Mesodermal cell (in vitro differentiated cells): ENCODE data around the gene CALML3.

Experiments used
- H3K27ac ChIP-seq: 2 replicates; pipeline ENCODE4 v1.7.0; 2013; ENCODE audit warnings: mild to moderate bottlenecking, low read depth, low read length, moderate library complexity; ENCODE audit not compliant: severe bottlenecking
- H3K36me3 ChIP-seq: 2 replicates; pipeline ENCODE4 v1.7.1; 2013; ENCODE audit warnings: mild to moderate bottlenecking, low read length, moderate library complexity; ENCODE audit not compliant: control insufficient read depth, insufficient read depth
- H3K4me1 ChIP-seq: one replicate; pipeline ENCODE4 v1.7.1; 2013; ENCODE audit warnings: mild to moderate bottlenecking, low read length; ENCODE audit not compliant: insufficient read depth, control insufficient read depth, poor library complexity, severe bottlenecking
- H3K4me3 ChIP-seq: 2 replicates; pipeline ENCODE4 v1.7.0; 2013; ENCODE audit warnings: low read length, control low read depth, mild to moderate bottlenecking; ENCODE audit not compliant: insufficient read depth, poor library complexity, severe bottlenecking; ENCODE audit errors: extremely low read depth
- H3K9me3 ChIP-seq: 2 replicates; pipeline ENCODE4 v1.7.1; 2013; ENCODE audit warnings: mild to moderate bottlenecking, low read length, moderate library complexity; ENCODE audit not compliant: control insufficient read depth
- WGBS, 2 experiments: methylation state at CpG; one replicate each; pipeline ENCODE4 v1.1.5; 2013; ENCODE audit warnings: missing lambda C conversion rate in 2 of 2; ENCODE audit not compliant: insufficient coverage in 2 of 2; 5-methylcytosine and 5-hydroxymethylcytosine counted together

The CALML3 gene

DNA sequence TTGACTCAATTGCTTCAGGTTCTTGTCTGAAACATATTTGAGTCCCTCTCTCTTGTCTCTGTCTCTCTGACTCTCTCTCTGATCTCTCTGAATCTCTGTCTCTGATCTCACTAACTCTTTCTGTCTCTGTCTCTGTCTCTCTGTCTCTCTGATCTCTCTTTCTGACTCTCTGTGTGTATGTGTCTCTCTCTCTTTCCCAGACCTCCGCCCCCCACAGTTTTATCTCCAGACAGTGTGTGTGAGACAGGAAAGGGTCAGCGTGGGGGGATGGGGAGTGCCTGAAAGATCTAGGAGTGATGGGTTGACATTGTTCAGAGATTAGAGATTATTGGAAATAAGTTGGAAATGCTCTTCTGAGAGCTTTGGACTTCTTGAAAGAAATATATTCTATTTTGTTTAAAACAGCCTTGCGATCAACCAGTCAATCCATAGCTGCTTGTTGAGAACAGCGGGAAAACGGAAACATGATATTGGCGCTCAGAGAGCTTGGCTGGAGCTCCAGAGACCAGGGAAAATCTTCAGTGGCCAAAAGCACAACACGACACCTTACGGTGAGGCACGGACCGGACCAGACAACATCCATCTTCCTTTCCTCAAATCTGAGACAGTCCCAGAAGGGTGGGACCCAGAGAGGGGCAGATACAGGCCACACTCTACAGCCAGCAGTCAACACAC lies 35.5 kb downstream of the CALML3 start:
- Histone ChIP-seq H3K9me3 (no peaks in the 10 kb centered on the region), H3K4me3 (no peak overlapping the region), H3K27ac (peak overlapping the region; percentile 57), H3K4me1 (peaks cover 60% of the 10 kb centered on the region), H3K36me3 (no peaks in the 10 kb centered on the region)
- WGBS, 2 experiments: 86 to 89% methylated on average over 6 to 7 of the region's 10 CpGs

DNA sequence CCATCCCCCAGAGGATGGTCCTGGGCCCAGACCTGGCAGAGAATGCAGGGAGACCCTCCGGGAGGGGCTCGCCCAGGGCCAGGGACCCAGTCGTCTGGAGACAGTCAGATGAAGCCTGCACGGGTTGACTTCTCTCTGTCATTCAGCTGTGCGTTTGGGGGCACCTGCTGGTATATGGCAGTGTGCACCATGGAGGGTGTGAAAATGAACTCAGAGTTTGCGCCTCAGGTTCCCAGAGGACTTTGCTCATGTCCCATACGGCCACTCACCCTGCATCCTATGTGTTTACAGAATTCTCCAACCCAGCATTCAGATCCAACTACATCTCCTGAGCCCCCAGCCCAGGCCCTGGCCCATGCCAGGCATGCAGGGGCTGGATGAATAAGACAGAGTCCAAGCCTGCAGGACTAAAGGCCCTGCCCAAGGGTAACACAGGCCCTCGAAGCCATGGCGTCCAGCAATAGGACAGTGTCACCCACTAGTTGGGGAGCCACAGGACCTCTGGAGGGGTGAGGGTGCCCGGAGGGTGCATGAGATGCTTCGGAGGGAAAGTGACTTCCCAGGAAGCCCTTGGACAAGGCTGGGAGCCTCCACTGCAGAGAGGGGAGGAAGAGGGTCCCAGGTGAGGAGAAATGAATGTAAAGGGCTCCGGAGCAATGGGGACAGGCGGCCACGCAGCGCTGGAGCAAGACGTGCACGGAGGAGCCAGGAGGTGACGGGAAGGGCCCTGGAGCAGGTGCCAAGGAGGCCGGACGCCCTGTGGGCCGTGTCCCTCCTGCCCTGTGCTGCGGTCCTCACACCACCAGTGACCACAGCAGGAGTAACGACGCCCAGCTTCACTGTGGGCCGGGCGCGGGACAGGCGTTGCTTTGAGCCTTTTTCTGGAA lies 36.3 kb downstream of the CALML3 start:
- 94 to 96% methylated on average over 23 to 26 of the region's 28 CpGs for WGBS, 2 experiments
- Histone ChIP-seq H3K4me3 (no peak overlapping the region), H3K27ac (no peak overlapping the region), H3K4me1 (peaks cover 67% of the 10 kb centered on the region), H3K9me3 (no peaks in the 10 kb centered on the region), H3K36me3 (no peaks in the 10 kb centered on the region)

DNA sequence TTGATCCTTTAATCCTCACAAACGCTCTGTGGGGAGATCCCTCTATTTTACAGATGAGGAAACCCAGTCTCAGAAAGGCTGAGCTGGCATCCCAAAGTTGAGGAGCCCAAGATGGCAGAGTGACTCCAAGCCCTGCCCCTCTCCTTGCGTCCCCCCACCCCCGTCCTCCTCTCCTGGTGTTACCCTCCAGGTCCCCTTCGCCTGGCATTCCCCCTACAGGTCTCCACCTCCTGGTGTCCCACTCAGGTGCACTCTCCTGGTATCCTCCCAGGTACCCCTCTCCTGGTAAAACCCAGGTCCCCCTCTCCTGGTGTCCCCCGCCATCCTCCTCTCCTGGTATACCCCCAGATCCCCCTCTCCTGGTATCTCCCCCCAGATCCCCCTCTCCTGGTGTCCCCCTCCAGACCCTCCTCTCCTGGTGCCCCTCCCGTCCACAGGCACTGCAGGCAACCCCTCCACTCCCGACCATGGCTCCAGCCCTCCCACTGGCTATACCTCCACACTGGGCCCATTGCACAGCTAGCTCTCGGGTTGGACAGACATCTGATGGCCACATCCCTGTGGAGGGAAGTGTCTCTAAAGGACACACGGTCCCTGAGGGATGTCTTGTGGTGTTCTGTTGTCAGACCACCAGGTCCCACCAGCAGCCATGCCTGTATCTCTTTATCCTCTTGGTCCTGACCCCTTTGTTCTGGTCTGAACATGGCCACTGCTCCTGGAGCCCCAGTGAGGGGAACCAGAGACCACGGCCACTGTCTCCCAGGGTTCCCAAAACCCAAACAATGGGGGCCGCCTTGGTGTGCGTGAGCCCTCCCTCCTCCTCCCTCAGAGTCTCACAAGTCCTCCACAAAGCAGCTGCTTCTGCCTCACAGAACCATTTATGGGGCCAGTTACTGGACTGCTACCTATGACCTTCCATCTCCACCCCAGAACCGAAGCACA lies 37.2 kb downstream of the CALML3 start:
- WGBS, 2 experiments: 94 to 97% methylated on average over 9 to 10 of the region's 13 CpGs
- Histone ChIP-seq H3K4me1 (peaks cover 73% of the 10 kb centered on the region), H3K9me3 (no peaks in the 10 kb centered on the region), H3K27ac (no peak overlapping the region), H3K4me3 (no peak overlapping the region), H3K36me3 (no peaks in the 10 kb centered on the region)

DNA sequence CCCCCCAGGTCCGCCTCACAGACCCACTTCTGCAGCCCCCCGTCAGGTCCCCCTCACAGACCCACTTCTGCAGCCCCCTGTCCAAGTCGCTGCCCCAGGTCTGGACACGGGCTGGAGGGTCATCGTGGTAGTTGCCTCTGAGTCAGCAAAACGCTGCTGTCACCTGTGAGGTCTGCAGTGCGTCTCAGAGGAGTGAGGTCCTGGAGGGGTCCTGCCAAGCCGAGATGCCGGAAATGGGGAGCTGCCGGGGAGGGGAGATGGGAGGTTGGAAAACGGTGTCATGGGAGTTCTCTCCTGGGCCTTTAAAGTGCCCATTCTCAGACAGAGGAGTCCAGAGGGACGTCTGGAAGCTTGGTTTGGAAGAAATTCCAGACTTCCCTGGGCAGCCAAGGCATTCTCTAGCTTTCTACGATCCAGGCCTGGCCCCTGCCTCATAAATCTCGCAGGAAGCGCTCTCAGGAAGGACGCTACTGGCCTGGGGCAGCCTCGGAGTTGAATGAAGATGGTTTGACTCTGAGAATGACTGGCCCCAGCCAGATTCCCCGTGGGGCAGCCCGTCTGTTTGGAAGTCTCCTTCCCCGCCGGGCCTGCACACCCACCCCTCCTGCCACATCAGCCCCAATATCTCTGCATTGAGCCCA lies 38.7 kb downstream of the CALML3 start:
- Histone ChIP-seq H3K27ac (peak overlapping the region; percentile 88), H3K4me1 (peaks cover 62% of the 10 kb centered on the region), H3K9me3 (no peaks in the 10 kb centered on the region), H3K4me3 (no peak overlapping the region), H3K36me3 (no peaks in the 10 kb centered on the region)
- WGBS, 2 experiments: 75 to 82% methylated on average over 17 to 19 of the region's 21 CpGs

DNA sequence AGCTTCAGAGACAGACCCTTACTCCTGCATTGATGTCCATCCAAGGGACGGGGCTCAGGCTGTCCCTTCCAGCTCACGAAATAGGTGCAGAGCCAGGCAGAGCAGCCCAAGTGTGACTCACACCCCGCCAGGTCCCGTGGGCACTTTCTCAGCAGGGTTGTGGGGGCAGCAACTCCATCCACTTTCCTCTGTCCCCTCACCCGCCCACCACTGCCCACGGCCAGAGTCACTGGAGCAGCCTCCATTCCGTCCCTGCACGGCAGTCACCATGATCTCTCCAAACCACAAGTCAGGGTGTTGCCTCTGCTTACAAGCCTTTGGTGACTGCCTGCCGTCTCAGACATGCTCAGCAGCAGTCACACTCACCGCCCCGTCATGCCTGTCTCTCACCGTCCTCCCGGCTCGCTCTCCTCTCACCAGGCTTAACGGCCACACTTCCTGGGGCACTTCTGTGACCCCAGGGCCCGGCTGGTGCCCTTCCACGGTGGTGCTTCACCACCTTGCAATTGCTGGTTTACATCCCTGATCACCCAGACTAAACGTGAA lies 39.3 kb downstream of the CALML3 start:
- no peak overlapping the region for H3K4me3 ChIP-seq
- H3K36me3 ChIP-seq: no peaks in the 10 kb centered on the region
- no peaks in the 10 kb centered on the region for H3K9me3 ChIP-seq
- H3K27ac ChIP-seq: peak overlapping the region; percentile 88
- peaks cover 56% of the 10 kb centered on the region for H3K4me1 ChIP-seq
- 83 to 84% methylated on average over 18 of the region's 18 CpGs for WGBS, 2 experiments

DNA sequence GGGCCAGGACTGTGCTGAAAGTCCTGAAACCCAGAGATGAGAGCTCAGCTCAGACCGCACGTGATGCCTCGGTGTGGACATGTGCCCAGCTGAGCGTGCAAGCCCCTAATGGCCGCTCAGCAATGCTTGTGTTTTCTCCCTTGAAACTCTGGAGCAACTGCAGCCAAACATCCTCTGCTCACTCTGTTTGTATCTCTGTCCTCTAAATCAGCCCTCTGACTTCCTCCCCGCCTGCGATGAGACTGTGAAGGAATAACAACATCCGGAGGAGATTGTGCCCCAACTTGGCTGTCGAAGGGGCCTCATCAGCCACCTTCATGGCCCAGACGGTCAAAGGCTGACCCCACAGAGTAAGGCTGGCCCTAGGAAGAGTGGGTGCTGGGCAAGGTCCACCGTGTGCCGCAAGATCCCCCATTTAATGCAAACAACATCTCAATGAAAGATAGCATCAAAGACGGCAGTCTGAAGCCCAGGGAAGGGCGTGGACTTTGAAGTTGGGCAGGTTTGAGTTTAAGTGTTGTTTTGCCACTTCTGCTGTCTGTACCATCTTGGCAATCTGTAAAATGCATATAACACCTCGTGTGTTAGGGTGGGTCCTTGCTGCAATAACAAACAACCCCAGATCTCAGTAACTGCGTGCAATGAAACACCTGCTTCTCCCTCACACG lies 39.9 kb downstream of the CALML3 start:
- H3K36me3 ChIP-seq: no peaks in the 10 kb centered on the region
- H3K4me1 ChIP-seq: peaks cover 50% of the 10 kb centered on the region
- no peaks in the 10 kb centered on the region for H3K9me3 ChIP-seq
- 92 to 97% methylated on average over 7 to 13 of the region's 17 CpGs for WGBS, 2 experiments
- peak overlapping the region; percentile 88 for H3K27ac ChIP-seq
- H3K4me3 ChIP-seq: no peak overlapping the region

DNA sequence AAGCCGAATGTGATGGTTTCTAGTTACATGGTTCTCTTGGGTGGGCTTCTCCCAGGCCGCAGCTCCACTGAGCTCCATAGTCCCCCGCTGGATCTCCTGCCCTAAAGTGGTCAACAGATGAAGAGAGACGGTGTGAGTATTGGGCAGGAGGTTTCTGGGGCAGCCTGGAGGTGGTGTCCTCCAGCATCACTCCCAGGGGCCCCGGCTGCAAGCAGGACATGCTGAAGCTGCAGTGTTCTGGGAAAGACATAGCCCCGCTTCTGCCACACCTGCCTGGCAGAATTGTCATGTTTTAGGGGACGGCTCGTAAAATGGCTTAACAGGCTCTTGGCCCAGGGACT lies 40.4 kb downstream of the CALML3 start:
- H3K9me3 ChIP-seq: no peaks in the 10 kb centered on the region
- no peaks in the 10 kb centered on the region for H3K36me3 ChIP-seq
- peaks cover 45% of the 10 kb centered on the region for H3K4me1 ChIP-seq
- H3K27ac ChIP-seq: no peak overlapping the region
- WGBS, 2 experiments: 93% methylated on average over 5 to 7 of the region's 8 CpGs
- no peak overlapping the region for H3K4me3 ChIP-seq

DNA sequence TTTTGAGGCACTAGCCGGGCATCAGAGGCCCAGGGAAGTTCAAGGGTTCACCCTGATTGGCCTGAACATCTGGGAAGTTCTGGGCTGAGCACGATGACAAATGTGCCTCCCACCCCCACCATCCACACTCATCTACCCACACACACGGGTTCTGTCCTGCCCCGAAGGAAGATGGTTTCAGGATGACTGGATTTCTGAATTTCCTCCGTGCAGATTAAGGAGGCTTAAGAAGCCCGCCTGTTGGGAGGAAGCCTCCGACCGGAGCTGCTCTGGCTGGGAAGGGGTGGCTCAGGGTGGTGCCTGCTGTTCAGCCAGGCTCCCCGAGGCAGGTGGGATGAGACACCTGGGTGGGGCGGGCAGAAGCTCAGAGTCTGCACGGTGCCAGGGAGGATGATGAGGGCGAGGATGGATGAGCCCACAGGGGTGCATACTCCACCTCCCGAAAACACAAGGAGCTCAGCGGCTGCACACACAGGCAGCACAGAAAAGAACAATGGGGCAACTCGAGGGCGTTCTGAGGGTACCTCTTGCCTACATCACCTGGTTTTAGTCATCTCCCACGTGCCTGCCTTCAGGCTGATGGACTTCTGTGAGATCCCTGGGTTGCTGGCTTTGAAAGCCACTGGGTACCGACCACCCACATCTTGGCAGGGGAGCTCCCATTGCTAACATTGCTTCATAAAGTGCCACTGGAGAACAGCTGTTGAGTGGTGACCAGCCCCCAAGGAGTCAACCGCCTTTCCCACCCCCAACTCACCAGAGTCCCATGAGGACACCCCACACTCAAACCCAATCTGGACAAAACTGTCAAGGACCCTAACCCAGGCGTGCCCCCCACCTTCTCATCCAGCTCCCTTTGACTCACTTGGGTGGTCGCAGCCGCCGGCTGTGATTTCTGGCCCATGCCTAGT lies 41.2 kb downstream of the CALML3 start:
- 90 to 95% methylated on average over 14 to 23 of the region's 23 CpGs for WGBS, 2 experiments
- no peak overlapping the region for H3K27ac ChIP-seq
- no peaks in the 10 kb centered on the region for H3K36me3 ChIP-seq
- H3K4me3 ChIP-seq: no peak overlapping the region
- H3K9me3 ChIP-seq: no peaks in the 10 kb centered on the region
- H3K4me1 ChIP-seq: peaks cover 39% of the 10 kb centered on the region

DNA sequence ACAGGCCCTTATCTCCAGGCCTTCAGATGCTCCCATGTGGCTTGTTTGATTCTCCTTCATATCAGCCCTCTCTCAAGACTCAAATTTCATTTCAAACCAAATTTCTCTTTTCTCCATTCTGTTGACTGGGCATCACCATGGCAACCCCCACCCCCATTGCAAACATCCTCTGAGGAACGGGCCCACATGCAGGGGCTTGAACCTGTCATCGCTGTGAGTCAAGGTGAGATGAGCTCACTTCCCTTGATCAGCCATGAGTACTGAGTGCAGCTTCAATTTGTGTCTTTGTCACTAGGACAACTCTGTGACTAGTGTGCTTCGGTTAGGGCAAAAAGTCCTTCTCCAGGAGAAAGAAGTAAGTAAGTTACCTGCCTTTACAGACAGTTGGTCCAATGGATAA lies 41.9 kb downstream of the CALML3 start:
- Histone ChIP-seq H3K4me1 (peaks cover 36% of the 10 kb centered on the region), H3K9me3 (no peaks in the 10 kb centered on the region), H3K4me3 (no peak overlapping the region), H3K36me3 (no peaks in the 10 kb centered on the region), H3K27ac (no peak overlapping the region)
- 89 to 100% methylated on average over 3 of the region's 3 CpGs for WGBS, 2 experiments
